Measurements from ENCODE around the gene GSS.

GSS gene

DNA sequence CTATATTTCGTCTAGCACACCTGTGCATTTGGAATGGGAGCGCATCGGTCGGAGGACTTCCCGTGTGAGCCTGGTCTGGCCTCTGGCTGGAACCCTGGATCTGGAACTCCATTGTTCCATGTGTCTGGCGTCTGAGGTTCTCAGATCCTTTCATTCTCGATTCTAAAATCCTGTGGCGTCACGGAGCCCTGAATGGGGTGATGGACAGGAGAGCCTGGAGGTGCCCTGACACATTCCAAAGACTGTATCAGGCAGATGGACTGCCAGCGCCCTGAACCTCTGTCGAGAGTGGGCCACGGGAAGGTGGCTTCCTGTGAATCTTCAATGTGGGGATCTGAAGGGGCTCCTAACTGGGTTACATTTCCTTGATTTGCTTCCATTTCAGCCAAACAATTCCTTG is 20.7 kb upstream of the GSS start:
- DNase-seq: no peak

DNA sequence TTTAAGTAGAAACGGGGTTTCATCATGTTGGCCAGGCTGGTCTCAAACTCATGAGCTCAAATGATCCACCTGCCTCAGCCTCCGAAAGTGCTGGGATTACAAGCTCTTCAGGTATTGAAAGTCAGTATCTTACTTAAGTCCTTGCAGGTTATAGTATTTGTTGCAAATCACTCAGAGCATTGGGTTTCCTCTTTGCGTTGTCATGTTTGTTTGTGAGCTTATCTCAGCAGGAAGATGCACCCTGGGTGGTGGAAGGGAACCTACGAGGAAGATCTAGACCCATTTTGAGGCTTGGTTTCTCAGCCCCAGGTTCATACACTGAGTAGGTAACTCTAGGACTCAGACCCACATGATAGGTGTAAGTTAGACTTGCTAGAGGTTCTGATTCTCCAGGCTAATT is 18.6 kb upstream of the GSS start:
- DNase-seq: no peak

DNA sequence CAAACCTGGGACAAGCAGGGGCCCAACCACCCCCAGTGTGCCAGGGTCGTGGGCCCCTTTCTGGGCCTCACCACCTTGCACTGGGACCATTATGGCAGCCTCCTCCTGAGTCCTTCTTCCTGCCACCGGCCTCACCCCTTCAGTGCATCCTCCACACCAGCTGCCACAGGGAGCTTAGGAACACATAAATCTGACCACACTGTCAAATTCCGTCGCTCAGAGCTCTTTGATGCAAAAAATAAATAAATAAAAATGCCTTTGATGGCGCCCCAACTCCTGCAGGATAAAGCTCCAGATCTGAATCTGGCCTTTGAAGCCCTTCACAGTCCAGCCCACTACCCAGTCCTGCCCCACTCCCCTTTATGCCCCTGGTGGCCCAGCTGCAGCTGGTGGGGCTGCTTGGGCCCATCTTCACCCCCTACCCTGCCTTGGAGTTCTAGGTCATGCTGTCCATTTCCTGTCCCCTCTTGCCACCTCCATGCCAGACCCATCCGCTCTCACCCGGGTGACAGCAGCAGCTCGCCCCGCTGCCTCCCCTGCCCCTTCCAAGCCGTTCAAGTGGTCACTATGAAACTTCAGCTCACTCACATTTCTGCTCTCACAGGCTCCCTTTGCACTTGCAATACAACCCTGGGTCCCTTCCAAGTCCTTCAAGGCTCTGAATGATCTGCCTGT is 16.1 kb upstream of the GSS start:
- DNase-seq: no peak

DNA sequence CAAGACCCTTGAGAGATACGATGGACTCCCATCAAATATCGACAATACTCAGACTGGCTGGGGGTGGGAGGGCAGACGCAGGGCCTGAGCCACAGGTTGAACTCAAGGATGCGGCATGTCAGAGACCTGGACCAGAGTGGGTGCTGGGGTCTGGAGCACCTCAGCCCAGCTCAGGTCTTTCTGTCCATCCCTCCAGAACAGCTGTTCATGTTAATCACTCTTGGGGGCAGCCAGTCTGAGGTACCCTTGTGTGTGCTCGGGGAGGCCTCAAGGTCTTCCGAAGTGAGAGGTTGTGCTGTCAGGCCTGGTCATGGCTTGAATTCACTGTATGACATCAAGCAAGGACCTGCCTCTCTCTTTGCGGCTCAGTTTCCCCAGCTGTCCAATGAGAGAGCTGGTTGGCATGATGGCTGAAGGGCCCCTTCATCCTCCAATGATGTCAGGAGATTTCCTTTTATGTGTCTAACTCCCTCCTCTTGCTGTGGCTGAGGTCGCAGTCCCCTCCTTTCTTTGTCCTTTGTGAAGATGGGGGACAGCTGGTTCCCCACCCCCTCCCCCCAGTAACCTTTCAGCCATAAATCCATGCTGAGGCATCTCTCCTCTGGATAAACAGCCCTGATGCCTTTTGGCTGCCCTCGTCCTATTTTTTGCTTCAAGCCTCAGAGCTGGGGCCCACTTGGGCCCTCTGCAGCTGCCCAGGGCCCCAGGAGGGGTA is 15.4 kb upstream of the GSS start:
- no peak for DNase-seq

DNA sequence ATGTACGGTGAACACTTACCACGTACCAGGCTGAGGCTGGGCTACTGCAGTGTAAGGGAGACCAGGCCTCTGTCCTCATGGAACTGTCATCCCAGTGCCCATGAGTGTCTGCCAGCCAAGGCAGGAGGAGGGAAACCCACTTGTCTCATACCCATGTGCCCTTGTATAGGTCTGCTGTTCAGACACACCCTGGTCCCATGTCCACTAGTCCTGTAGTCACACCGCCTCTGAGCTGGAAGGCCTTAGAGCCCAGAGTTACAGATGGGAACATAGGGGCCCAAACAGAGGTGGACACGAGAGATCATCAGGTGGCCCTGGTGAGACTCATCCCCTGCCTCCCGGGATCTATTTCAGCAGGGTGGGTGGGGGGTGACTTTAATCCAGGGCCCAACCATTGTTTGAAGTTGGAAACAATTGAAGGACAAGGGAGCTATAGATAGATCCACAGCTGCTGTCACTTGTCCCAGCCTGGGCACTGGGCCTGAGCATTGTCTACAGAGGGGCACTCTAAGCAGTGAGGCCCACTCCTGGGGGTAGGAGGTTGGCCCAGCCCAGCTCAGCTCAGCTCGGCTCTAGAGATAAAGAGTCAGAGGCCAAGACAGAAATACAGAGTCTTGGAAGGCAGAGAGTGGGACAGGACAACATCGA is 14.7 kb upstream of the GSS start:
- no peak for DNase-seq

DNA sequence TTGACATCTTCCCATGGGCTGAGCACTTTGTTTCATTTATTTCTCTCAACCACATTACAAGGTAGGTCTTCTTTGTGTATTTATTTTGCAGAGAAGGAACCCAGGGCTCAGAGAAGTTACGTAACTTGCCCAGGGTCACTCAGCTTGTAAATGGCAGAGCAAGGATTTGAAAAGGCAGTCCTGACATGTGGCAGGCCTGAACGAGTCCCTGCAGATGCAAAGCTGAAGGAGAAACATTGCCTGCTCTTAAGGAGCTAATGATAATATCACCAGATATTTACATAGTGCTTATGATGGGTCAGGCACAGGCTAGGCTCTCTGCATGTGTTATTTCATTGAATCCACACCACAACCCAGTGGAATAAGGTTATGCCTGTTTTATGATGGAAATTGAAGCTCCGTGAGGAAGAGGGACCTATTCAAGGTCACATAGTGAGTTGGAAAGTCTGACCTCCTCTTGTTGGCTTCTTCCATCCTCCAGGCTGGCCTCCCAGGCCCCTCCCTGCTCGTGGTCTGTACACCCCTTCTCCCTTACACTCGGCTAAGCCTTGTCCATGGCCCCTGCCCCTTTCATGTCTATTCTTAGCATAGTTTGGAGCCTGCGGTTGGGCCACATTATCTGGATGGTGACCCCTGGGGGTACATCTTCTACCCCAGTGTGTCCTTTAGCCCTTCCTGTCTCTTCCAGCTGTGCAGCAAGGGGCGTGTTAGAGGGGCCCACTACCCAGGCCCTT is 12.6 kb upstream of the GSS start:
- DNase-seq: no peak

DNA sequence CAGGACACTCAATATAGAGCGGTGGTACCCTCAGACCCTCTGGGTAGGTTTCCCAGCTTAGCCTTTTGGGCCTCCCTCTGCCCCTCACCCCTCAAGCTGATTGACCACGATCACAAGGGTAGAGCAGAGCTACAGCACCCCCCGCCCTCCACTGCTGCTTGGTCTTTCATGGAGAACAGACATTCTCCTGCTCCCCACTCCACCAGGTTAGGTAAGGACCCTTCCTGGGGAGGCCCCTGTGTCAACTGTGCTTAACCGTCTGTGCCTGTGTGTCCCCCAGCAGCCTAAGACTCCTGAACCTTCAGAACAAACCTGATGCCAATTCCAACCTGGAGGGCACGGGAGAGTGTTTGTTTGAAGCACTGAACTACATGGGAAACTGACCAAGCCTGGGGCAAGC is 11.8 kb upstream of the GSS start:
- DNase-seq: no peak

DNA sequence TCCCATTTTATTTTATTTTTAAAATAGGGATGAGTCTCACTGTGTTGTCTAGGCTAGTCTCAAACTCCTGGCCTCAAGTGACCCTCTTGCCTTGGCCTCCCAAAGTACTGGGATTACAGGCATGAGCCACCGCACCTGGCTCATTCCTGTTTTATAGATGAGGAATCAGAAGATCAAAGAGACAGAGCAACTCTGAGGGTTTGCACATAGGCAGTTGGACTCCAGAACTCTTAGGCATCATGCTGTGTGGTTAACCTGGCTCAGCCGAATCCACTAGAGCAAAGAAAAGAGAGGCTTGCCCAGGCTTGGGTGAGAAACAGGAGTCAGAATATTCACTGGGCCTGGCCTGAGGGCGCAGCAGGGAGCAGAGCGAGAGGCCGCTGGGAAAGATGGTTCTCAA is 9.4 kb upstream of the GSS start:
- no peak for DNase-seq

DNA sequence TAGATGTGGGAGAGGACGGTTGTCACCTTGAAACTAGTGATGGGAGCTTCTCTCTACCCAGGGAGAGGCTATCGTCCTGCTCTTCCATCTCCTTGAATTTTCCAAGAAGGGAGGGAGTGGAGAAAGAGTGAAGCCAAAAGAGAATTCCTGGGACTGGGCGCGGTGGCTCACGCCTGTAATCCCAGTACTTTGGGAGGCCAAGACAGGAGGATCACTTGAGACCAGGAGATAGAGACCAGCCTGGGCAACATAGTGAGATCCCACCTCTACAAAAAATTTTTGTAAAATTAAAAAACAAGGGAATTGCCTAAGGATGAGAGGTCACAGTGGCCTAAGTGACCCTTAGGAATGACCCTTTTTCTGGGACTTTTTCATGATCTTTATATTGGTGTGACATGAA is 8.9 kb upstream of the GSS start:
- no peak for DNase-seq

DNA sequence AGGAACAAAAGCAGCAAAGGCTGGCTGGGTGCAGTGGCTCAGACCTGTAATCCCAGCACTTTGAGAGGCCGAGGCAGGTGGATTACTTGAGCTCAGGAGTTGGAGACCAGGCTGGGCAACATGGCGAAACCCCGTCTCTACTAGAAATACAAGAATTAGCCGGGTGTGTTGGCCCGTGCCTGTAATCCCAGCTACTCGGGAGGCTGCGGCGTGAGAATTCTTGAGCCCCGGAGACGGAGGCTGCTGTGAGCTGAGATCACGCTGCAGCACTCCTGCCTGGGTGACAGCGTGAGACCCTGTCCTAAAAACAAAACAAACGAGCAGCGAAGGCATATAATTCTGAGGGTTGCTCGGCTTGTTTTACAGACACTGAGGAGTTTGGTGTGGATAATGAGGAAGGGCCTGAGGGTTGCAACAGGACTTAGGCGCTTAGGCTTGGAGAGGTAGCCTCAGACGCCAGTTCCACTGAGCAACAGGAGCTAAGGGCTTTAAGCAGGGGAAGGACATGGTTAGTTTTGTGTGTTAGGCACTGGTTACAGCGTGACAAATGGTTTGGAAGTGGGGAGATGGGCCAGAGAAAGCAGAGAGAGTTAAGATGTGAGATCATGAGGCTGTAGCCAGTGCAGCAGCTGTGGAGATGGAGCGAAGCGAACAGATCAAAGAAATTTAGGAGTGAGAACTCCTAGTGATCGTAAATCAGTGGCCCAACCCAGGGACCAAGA is 1.3 kb upstream of the GSS start:
- no peak for DNase-seq

DNA sequence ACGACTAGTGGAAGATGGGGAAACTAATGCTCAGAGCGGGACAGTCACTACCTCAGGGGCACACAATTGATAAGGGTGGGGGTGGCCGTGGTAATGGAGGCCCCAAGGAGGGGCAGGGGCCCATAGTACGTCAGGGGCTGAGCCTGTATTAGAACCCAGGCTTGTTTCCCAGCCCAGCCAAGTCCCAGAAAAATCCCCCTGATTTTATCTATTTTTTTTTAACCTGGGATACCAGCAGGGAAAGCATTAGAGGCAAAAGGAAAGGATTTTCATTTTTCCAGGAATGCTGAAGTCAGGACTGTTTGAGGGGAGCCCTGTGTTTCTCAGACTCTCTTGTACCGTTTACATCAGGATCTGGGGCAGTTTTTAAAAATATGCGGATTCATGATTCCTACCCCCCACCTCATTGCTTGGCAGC is 444 bp upstream of the GSS start:
- DNase-seq: no peak

DNA sequence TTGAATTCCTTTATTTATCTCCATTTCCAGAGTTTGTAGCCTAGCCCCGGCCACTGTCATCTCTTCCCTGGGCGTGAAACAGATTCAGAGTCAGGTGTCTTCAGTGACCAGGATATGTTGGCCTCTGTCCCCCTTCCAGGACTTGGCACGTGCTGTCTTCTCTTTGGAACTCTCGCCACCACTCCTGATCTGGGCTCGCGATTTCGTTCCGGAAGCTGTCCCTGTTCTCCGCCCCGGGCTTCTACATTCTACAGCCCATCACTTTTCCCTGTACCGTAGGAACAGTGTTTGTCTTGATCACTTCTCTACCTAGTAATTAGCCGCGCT is 739 bp downstream of the GSS start:
- no peak for DNase-seq

DNA sequence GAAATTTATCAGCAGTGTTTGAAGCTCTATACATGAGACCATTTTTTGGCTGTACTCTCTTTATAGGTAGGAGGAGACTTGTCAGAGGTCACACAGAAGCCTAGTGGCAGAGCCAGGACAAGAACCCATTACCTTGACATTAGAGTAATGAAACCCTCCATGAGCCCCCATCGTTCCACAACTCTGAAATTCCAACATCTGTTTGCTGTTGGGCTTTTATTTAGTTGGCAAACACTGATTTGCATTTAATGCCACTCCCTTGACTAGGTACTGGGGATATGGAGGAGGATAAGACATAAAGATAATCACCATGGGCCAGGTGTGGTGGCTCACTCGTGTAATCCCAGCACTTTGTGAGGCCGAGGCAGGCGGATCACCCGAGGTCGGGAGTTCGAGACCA is 1.6 kb downstream of the GSS start:
- no peak for DNase-seq

DNA sequence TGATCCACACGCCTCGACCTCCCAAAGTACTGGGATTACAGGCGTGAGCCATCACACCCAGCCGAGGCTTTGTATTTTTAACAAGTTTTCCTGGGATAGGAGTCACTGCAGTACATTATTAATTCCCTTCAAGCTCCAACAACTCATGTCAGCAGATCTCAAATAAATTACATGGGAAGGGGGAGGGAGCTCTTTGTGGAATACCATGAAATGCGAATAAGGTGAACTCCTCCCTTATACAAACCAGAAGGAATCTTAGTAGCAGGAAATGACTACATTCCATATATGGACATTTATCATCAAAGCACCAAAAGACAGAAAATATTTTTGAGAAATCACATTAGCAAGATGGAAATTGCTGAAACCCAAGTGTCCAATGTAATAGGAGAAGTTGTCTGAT is 2.9 kb downstream of the GSS start:
- DNase-seq: no peak

DNA sequence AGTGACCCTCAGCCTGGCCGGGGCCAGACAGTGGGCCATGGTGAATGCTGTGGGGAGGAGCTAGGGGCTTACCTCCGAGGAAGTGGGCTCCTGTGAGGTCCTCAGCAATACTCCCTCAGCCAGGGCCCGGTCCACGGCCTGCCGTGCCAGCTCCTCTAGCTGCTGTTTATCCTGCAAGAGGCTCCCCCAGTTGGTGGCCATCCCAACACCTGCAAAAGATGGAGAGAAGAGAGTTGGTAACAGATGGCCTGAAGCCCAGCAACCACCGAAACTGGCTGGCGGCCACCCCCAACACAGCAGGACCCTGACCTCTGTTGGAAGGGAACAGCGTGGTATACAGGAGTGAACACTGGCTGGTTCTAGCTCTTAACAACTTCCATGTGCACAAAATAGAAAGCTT is 4.0 kb downstream of the GSS start:
- DNase-seq: no peak

DNA sequence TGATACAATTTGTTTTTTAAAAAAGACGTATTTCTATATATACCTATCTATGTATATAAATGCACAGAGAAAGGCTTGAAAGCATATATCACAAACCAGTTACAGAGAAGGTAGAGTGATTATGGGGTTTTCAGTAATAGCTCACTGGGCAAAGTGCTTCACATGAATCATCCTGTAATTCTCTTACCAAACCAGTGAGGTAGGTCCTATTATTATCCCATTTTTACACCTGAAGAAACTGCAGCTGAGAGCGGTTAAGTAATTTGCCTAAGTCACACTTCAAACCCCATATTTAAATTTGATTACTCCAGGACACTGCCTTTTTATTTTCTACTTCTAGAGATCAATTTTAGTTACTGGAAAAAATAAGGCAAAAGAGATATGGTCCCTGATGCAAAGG is 4.4 kb downstream of the GSS start:
- DNase-seq: no peak

DNA sequence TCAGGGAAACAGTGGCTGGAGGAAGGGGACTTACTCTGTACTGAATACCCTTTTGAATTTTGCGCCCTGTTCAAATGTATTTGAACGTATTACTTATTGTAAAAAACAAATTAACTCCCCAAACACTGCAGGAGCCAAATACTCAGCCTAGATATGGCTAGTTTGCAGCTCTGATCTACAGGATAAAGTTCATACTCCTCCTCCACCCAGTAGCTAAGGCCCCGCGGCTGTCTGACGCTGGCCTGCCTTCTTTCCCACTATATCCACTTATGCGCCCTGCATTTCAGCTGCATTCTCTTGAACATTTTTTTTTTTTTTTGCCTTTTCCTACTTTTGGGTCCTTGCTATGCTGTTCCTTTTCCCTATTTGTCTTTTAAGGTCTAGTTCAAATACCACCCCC is 6.5 kb downstream of the GSS start:
- DNase-seq: no peak

DNA sequence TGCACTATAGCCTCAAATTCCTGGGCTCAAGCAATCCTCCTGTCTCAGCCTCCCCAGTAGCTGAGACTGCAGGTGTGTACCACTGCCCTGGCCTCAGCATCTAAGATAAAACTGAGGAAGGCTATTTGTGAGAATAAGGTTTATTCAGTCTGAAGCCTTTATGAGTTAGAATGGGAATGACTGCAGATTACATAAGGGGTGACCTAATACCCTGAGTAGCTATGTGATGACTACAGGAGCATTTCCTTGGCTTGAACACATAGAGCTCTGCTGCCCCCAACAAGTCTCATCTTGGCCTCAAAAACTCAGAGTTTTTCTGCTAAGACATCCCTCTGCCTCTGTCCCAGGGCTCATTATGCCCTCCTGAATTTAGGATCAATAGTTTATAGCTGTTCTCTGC is 7.6 kb downstream of the GSS start:
- DNase-seq: no peak

DNA sequence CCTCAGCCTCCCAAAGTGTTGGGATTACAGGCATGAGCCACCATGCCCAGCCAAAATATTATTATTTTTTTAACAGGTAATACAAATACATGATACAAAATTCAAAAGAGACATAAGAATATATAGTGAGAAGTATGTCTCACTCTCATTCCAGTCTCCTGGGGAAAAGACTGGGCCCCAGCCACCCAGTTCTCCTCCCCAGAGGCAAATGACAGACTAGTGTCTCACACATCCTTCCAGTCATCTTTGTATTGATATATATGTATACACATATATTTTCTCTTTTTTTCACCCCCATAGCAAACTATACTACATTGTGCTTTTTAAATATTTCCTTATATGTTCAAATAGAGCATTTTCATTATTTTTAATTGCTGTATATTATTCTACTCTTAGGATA is 8.3 kb downstream of the GSS start:
- no peak for DNase-seq

DNA sequence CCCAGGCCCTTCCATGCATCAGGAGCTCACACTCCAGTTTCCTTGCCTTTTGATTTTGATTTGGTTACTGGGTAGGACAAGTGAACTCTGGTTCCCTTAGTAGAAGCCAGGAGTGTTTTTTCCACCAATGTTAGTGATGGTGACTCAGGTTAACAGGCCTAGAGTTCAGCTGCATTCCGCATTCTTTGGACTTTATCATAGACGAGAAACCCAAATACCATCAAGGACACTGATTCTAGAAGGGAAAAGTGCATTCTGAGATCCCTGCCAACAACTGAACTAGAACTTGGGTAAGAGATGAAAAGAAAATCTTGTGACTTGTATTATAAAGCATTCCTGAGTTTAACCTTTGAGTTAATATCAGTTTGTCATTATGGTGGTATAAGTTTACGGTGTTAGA is 8.9 kb downstream of the GSS start:
- DNase-seq: no peak

DNA sequence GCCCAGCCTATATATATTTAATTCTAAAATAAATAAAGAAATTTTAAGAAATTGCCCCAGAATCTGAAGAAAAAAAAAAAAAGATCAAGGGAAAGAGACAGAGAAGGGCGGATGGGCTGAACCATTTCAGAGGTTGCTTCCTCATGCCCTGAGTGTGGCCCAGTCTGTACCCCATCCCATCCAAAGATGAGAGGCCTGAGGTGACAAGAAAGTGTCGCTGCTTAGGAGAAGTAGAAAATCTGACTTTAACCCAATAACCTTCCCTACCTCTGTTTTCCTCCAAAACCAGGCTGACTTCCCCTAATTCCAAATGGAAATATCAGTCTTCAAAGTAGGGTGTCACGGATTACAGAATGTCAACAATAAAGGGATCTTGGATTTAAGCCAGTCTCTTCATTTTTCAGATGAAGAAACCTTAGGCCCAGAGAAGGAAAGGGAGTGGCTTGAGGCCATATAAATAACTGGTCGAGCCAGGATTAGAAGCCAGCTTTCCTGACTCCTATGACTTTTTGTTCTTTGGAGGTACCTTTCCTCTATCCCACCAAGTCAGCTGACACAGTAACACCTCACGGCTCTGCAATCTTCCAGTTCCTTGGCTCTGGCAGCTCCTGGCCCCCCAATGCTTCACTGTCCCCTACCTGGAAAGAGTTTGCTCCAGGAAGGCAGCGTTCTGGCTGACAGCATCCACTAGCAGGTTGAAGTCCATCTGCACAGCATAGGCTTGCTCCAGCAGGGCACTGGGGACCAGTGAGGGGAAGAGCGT is 10.1 kb downstream of the GSS start:
- DNase-seq: no peak

DNA sequence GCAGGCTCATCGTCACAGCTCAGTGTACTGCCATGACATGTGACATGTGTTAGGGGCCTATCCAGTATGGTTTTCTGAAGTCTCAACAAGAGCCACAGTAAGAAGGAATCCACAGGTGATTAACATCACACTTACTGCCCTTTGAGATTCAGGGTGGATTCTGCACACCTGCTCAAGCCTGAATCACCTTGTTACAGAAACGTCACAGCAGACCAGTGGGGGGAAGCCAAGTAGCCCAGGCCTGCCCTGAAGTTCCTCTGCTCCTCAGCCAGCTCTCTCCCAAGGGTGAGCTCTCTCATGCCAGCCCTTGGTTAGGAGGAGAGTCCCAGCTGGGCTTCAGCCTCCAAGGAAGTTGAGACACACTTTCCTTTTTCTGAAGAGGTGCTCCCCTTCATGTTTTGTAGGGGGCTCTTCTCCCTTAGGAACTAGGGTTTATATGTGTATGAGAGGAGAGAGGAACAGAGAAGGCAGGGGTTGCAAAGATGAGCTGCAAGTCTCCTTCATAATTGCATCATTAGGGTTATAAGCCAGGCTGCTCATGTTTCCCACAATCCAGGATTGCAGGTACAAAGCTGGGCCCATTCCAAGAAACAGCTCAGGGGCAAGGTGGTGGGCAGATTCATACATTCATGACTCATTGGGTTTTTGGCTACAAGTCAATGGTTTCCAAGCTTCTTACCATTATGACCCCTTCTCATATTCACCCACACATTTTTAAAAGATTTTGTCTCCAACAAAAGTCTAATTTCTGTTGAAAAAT is 11.6 kb downstream of the GSS start:
- no peak for DNase-seq
